Natural killer cell (primary cell): ENCODE results near the gene SMAD2. TPM values are rescaled to one million over a fixed set of nuclear protein-coding genes. Genes with fewer than 3 reads are reported as not detected.

Experiments
- ATAC-seq, 3 donors: fragments of 150-1000 bp in 2 of 3; fragments of 200-7000 bp in 1 of 3; cut with Tn5 transposase; 1 replicate in 1 of 3; 2 replicates in 2 of 3; pipeline ENCODE4 v1.10.0; 2021; ENCODE audit warnings: mild to moderate bottlenecking in 2 of 3, moderate library complexity in 2 of 3
- DNase-seq, 2 donors: peaks; one replicate each; pipeline versions ENCODE4 v3.0.0 to v3.0.0-alpha.2; 2013 to 2021; ENCODE audit warnings: mixed read lengths in 1 of 2
- H3K27ac ChIP-seq: one replicate; pipeline ENCODE4 v1.5.1; 2013; ENCODE audit warnings: mild to moderate bottlenecking, low read length
- H3K27me3 ChIP-seq: one replicate; pipeline ENCODE4 v1.6.1; 2013; ENCODE audit warnings: low read length; ENCODE audit not compliant: control insufficient read depth, insufficient read depth
- H3K36me3 ChIP-seq: one replicate; pipeline ENCODE4 v1.6.1; 2013; ENCODE audit warnings: low read length; ENCODE audit not compliant: control insufficient read depth, insufficient read depth
- H3K4me1 ChIP-seq: one replicate; pipeline ENCODE4 v1.6.1; 2013; ENCODE audit warnings: low read length; ENCODE audit not compliant: control insufficient read depth, insufficient read depth
- H3K4me3 ChIP-seq: one replicate; pipeline ENCODE4 v1.5.1; 2013; ENCODE audit warnings: low read length
- H3K9me3 ChIP-seq: one replicate; pipeline ENCODE4 v1.6.1; 2013; ENCODE audit warnings: low read length; ENCODE audit not compliant: control insufficient read depth, insufficient read depth
- H3K27ac Mint-ChIP-seq, 2 donors: one replicate each; pipeline ENCODE4 v1.8.0; 2022; ENCODE audit warnings: mild to moderate bottlenecking in 2 of 2, mixed read lengths in 2 of 2, moderate library complexity in 1 of 2
- H3K27me3 Mint-ChIP-seq, 2 donors: one replicate each; pipeline ENCODE4 v1.8.0; 2022; ENCODE audit warnings: low read depth in 2 of 2, mixed read lengths in 2 of 2
- H3K36me3 Mint-ChIP-seq: one replicate; pipeline ENCODE4 v1.8.0; 2022; ENCODE audit warnings: mixed read lengths
- H3K4me1 Mint-ChIP-seq, 2 donors: one replicate each; pipeline ENCODE4 v1.8.0; 2022; ENCODE audit warnings: mixed read lengths in 2 of 2
- H3K4me3 Mint-ChIP-seq: one replicate; pipeline ENCODE4 v1.8.0; 2022; ENCODE audit warnings: mild to moderate bottlenecking, moderate library complexity, mixed read lengths
- H3K9me3 Mint-ChIP-seq, 2 donors: one replicate each; pipeline ENCODE4 v1.8.0; 2022; ENCODE audit warnings: mixed read lengths in 2 of 2
- WGBS: methylation state at CpG from one replicate; pipeline ENCODE4 v1.1.7; 2013; ENCODE audit warnings: missing lambda C conversion rate; ENCODE audit not compliant: insufficient coverage; 5-methylcytosine and 5-hydroxymethylcytosine counted together
- intact Hi-C: fragments of 100-400 bp; cut with micrococcal nuclease; formaldehyde crosslinking; loops from one replicate; pipeline ENCODE4 v1.14.2; 2022
- total RNA-seq, 4 donors: library from RNA; stranded (reverse); fragments of 120-200 nt in 1 of 4; gene quantifications; one replicate each; pipeline versions ENCODE4 v1.2.3 to v1.2.4, GENCODE V29; 2013 to 2022
- TF ChIP-seq, protein P1 (sequence below): fragments of 200-600 bp; IDR thresholded peaks from one replicate; pipeline ENCODE4 v1.8.0; 2022; ENCODE audit warnings: antibody characterized with exemption

Gene SMAD2
- total RNA-seq, 3 donors from 2014 or later (not counting 1 experiment from before 2014, with no cell fraction given) = 138 to 160 (median 148) TPM

DNA sequence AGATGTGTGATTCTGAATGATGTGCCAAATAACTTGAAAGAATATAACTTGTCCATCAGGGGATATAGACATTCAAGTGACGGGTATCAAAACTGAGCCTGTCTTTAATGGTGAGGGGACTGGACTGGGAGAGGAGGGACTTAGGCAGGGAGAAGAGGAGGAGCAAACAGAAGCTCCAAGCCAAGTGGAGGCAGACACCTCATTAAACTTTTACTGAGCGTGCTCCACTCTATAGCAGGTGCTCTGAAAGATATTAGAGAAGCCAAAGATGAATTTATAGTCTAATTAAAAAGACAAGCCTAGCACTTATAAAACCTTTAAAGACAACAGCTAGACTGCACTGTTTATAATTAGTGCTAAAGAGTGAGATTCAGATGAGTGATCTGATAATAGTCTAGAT lies 47.7 kb upstream of the SMAD2 start:
- Histone ChIP-seq H3K4me3 (no peak overlapping the region), H3K27me3 (no peaks in the 10 kb centered on the region), H3K4me1 (no peaks in the 10 kb centered on the region), H3K9me3 (no peaks in the 10 kb centered on the region), H3K27ac (no peak overlapping the region), H3K36me3 (no peaks in the 10 kb centered on the region)
- H3K27ac Mint-ChIP-seq = no peak overlapping the region
- TF ChIP-seq, protein P1, sequence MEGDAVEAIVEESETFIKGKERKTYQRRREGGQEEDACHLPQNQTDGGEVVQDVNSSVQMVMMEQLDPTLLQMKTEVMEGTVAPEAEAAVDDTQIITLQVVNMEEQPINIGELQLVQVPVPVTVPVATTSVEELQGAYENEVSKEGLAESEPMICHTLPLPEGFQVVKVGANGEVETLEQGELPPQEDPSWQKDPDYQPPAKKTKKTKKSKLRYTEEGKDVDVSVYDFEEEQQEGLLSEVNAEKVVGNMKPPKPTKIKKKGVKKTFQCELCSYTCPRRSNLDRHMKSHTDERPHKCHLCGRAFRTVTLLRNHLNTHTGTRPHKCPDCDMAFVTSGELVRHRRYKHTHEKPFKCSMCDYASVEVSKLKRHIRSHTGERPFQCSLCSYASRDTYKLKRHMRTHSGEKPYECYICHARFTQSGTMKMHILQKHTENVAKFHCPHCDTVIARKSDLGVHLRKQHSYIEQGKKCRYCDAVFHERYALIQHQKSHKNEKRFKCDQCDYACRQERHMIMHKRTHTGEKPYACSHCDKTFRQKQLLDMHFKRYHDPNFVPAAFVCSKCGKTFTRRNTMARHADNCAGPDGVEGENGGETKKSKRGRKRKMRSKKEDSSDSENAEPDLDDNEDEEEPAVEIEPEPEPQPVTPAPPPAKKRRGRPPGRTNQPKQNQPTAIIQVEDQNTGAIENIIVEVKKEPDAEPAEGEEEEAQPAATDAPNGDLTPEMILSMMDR = no peak
- no peaks in the 10 kb centered on the region for H3K36me3 Mint-ChIP-seq
- peaks cover 9 to 14% of the 10 kb centered on the region in 2 donors for H3K27me3 Mint-ChIP-seq
- ATAC-seq = no peak
- no peak for DNase-seq
- H3K4me3 Mint-ChIP-seq = no peak overlapping the region
- no peaks in the 10 kb centered on the region for H3K9me3 Mint-ChIP-seq
- H3K4me1 Mint-ChIP-seq = no peaks in the 10 kb centered on the region
- intact Hi-C loops = no loop called here
- WGBS = 100% methylated on average over 1 of the region's 2 CpGs

DNA sequence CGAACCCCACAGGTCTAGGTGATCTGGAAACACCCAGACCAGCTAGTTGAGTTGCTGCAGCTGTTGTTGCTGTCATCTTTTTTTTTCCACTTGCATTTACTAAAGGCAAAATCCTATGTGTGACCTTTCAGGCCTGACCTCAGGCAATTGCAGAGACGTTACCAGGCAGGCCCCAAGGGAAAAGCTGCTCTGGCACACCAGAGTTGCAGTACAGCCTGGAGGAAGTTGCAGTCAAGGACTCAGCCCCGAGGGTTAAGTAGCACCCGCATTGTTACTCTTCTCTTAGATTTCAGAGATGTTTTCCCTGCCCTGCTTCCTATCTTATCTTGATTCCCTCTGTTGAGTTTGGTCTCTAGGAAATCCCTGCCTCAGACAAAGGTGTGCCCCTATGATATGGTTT lies 45.2 kb upstream of the SMAD2 start:
- Histone ChIP-seq H3K9me3 (no peaks in the 10 kb centered on the region), H3K36me3 (no peaks in the 10 kb centered on the region), H3K27ac (no peak overlapping the region), H3K4me3 (no peak overlapping the region), H3K27me3 (no peaks in the 10 kb centered on the region), H3K4me1 (no peaks in the 10 kb centered on the region)
- intact Hi-C loops = no loop called here
- Mint-ChIP-seq H3K27me3 (peaks cover 11 to 28% of the 10 kb centered on the region in 2 donors), H3K4me1 (peaks cover 8% of the 10 kb centered on the region in 2 donors), H3K36me3 (no peaks in the 10 kb centered on the region), H3K9me3 (no peaks in the 10 kb centered on the region), H3K27ac (no peak overlapping the region), H3K4me3 (no peak overlapping the region)
- TF ChIP-seq, protein P1 = no peak
- WGBS = 66% methylated on average over 4 of the region's 4 CpGs
- ATAC-seq (no peak), DNase-seq (no peak)

DNA sequence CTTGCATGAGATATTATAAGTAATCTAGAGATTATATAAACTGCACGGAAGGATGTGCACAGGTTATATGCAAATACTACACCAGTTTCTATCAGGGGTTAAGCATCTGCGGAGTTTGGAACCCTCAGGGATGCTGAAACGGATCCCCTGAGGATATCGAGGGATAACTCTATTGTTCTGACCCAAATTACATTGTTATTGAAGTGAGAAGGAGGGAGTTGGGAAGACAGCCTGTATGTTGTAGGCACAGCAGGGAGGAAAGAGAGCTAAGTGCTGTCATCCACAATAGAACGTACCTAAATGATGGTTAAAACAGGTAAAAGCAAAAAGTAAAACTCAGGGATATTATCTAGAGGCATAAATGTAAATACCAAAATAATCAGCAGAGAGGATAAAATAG lies 44.6 kb upstream of the SMAD2 start:
- Histone ChIP-seq H3K9me3 (no peaks in the 10 kb centered on the region), H3K36me3 (no peaks in the 10 kb centered on the region), H3K27me3 (no peaks in the 10 kb centered on the region), H3K27ac (no peak overlapping the region), H3K4me1 (no peaks in the 10 kb centered on the region), H3K4me3 (no peak overlapping the region)
- Mint-ChIP-seq H3K9me3 (no peaks in the 10 kb centered on the region), H3K27me3 (peaks cover 11 to 29% of the 10 kb centered on the region in 2 donors), H3K4me3 (no peak overlapping the region), H3K27ac (no peak overlapping the region), H3K4me1 (peaks cover 11% of the 10 kb centered on the region in 2 donors), H3K36me3 (no peaks in the 10 kb centered on the region)
- DNase-seq (no peak), ATAC-seq (no peak)
- intact Hi-C loops = no loop called here
- TF ChIP-seq, protein P1 = no peak
- WGBS = 90% methylated on average over 5 of the region's 5 CpGs
